OCI-LY7 (cell line): ENCODE results near the gene ASAH2. TPM values are rescaled to one million over a fixed set of nuclear protein-coding genes. Genes with fewer than 3 reads are reported as not detected.

Experiments
- BruUV-seq: library from RNA; stranded (reverse); fragments of 400-500 nt; replicated peaks from 2 replicates; lab custom pipeline; 2021; lab: Mats Ljungman, UMichigan
- CTCF ChIA-PET: fragments of 300-600 bp; sonication (Branson Sonifier 250); formaldehyde crosslinking; loops from one replicate; lab custom pipeline; 2022; ENCODE audit warnings: antibody characterized with exemption; ENCODE audit not compliant: unreplicated experiment; lab: Charles Lee
- POLR2A ChIA-PET: fragments of 300-600 bp; sonication (Branson Sonifier 250); formaldehyde crosslinking; loops from one replicate; lab custom pipeline; 2022; ENCODE audit warnings: antibody characterized with exemption; lab: Charles Lee
- DNase-seq: peaks from one replicate; pipeline ENCODE4 v3.0.0-alpha.2; 2015; ENCODE audit warnings: low spot score
- H2AFZ ChIP-seq: fragments of 200-600 bp; sonication (generic), shearing (Covaris generic); 2 replicates; pipeline ENCODE4 v1.6.1; 2014; ENCODE audit warnings: mild to moderate bottlenecking, antibody characterized with exemption, low read length, moderate library complexity
- H3K27ac ChIP-seq: fragments of 200-600 bp; sonication (generic); 2 replicates; pipeline ENCODE4 v1.5.1; 2014; ENCODE audit warnings: mixed run types, low read depth, mild to moderate bottlenecking, moderate library complexity, low read length, inconsistent platforms; ENCODE audit not compliant: poor library complexity, severe bottlenecking
- H3K36me3 ChIP-seq: fragments of 200-600 bp; sonication (generic); 2 replicates; pipeline ENCODE4 v1.6.1; 2014; ENCODE audit warnings: mild to moderate bottlenecking, antibody characterized with exemption, low read length, moderate library complexity, mixed read lengths; ENCODE audit not compliant: insufficient read depth
- H3K4me1 ChIP-seq: fragments of 200-600 bp; sonication (generic); 2 replicates; pipeline ENCODE4 v1.5.1; 2014; ENCODE audit warnings: mild to moderate bottlenecking, low read length; ENCODE audit not compliant: insufficient read depth, poor library complexity, severe bottlenecking
- H3K4me2 ChIP-seq: fragments of 200-600 bp; sonication (generic); 2 replicates; pipeline ENCODE4 v1.6.1; 2014; ENCODE audit warnings: mild to moderate bottlenecking, low read length
- H3K4me3 ChIP-seq: fragments of 200-600 bp; sonication (generic); 2 replicates; pipeline ENCODE4 v1.5.1; 2014; ENCODE audit warnings: mild to moderate bottlenecking, low read depth, low read length; ENCODE audit not compliant: poor library complexity, severe bottlenecking
- H3K79me2 ChIP-seq: fragments of 200-600 bp; sonication (generic); 2 replicates; pipeline ENCODE4 v1.6.1; 2016; ENCODE audit warnings: low read depth, mild to moderate bottlenecking, low read length, moderate library complexity, mixed read lengths; ENCODE audit not compliant: insufficient read depth
- H3K9me2 ChIP-seq: fragments of 200-600 bp; sonication (generic); 2 replicates; pipeline ENCODE4 v1.6.1; 2016; ENCODE audit warnings: mild to moderate bottlenecking, low read length, mixed read lengths; ENCODE audit not compliant: insufficient read depth
- H3K9me3 ChIP-seq: fragments of 200-600 bp; sonication (generic); 2 replicates; pipeline ENCODE4 v1.6.1; 2014; ENCODE audit warnings: mild to moderate bottlenecking, mixed run types, low read length, mixed read lengths
- H4K20me1 ChIP-seq: fragments of 200-600 bp; sonication (generic); 2 replicates; pipeline ENCODE4 v1.6.1; 2014; ENCODE audit warnings: mild to moderate bottlenecking, antibody characterized with exemption, low read length, moderate library complexity, mixed read lengths; ENCODE audit not compliant: insufficient read depth
- EZH2phosphoT487 ChIP-seq: fragments of 200-600 bp; sonication (generic); IDR thresholded peaks from 2 replicates; pipeline ENCODE4 v1.6.1; 2018; ENCODE audit warnings: low read depth, borderline replicate concordance, mild to moderate bottlenecking, mixed run types, antibody characterized with exemption, low read length, moderate library complexity, mixed read lengths
- intact Hi-C: fragments of 100-400 bp; cut with micrococcal nuclease; formaldehyde crosslinking; loops from one replicate; pipeline ENCODE4 v1.10.0; 2022; ENCODE audit not compliant: unreplicated experiment
- total RNA-seq, 2 experiments: library from RNA; depleted of rRNA in 1 of 2; stranded (reverse); fragments of >200 nt in 1 of 2; shearing (Covaris generic) in 1 of 2; gene quantifications; 2 replicates each; pipeline ENCODE4 v1.2.3, GENCODE V29; 2014 to 2022
- TF ChIP-seq, protein P1 (sequence below): fragments of 200-600 bp; sonication (generic); conservative IDR thresholded peaks from 2 replicates; pipeline ENCODE4 v1.5.1; 2014; ENCODE audit warnings: mild to moderate bottlenecking, antibody characterized with exemption, low read length, moderate library complexity, mixed read lengths

ASAH2 gene
- total RNA-seq, 2 experiments from 2014 or later, result not detected

DNA sequence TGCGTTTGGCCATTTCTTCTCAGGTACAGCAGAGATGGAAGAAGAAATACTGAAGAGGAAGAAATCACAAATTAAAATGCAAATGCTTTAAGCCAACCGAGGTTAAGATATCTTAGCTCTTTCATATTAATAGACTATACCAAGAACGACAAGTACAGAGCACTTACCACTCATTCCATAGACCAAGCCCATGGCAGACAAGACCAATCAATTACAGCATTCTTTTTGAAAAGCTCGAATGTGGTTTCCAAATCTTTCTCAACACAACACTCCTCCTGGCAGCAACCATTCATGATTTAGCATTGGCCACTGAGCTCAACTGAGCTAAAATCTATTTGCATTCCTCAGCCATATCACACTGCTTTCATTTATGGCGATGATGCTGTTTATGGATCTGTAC lies 2.7 kb downstream of the ASAH2 start:
- ChIA-PET POLR2A (no interaction called here), CTCF (no interaction called here)
- TF ChIP-seq EZH2phosphoT487, result no peak
- TF ChIP-seq, protein P1, sequence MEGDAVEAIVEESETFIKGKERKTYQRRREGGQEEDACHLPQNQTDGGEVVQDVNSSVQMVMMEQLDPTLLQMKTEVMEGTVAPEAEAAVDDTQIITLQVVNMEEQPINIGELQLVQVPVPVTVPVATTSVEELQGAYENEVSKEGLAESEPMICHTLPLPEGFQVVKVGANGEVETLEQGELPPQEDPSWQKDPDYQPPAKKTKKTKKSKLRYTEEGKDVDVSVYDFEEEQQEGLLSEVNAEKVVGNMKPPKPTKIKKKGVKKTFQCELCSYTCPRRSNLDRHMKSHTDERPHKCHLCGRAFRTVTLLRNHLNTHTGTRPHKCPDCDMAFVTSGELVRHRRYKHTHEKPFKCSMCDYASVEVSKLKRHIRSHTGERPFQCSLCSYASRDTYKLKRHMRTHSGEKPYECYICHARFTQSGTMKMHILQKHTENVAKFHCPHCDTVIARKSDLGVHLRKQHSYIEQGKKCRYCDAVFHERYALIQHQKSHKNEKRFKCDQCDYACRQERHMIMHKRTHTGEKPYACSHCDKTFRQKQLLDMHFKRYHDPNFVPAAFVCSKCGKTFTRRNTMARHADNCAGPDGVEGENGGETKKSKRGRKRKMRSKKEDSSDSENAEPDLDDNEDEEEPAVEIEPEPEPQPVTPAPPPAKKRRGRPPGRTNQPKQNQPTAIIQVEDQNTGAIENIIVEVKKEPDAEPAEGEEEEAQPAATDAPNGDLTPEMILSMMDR, result no peak
- H3K4me2 ChIP-seq, result no peak overlapping the region
- no peaks in the 10 kb centered on the region for H4K20me1 ChIP-seq
- H3K36me3 ChIP-seq, result no peaks in the 10 kb centered on the region
- no peaks in the 10 kb centered on the region for H3K79me2 ChIP-seq
- no peak overlapping the region for H2AFZ ChIP-seq
- no peak overlapping the region for H3K4me3 ChIP-seq
- BruUV-seq, result no TSS peak
- no peaks in the 10 kb centered on the region for H3K4me1 ChIP-seq
- DNase-seq, result no peak
- H3K9me3 ChIP-seq, result no peaks in the 10 kb centered on the region; the same call in 1 of the 2 replicates
- intact Hi-C loops, result no loop called here
- no peak overlapping the region for H3K27ac ChIP-seq
- H3K9me2 ChIP-seq, result no peaks in the 10 kb centered on the region

DNA sequence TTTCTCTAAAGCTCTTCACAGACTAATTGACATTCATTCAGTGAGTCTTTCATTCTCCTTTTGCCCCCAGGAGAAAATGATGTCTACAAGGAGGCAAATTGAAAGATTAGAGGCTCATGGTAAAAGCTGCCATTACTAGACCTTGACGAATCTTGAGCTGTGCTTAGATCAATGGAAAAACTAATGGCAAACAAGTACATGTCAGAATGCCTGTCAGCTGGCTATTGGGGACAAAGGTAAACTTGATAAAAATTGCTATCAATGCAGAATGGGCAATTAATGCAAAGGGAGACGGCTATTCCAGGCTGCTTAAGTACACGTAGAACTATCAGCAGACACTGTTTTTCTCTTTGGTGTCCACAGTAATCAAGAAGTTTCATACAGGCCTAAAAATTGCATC lies 3.3 kb downstream of the ASAH2 start:
- ChIA-PET POLR2A (no interaction called here), CTCF (no interaction called here)
- intact Hi-C loops, result no loop called here
- no peak for TF ChIP-seq EZH2phosphoT487
- TF ChIP-seq, protein P1, result no peak
- no peak overlapping the region for H2AFZ ChIP-seq
- no peak overlapping the region for H3K4me2 ChIP-seq
- no peak overlapping the region for H3K4me3 ChIP-seq
- no peaks in the 10 kb centered on the region for H3K4me1 ChIP-seq
- no peak for DNase-seq
- no peaks in the 10 kb centered on the region for H4K20me1 ChIP-seq
- H3K79me2 ChIP-seq, result no peaks in the 10 kb centered on the region
- H3K36me3 ChIP-seq, result no peaks in the 10 kb centered on the region
- H3K27ac ChIP-seq, result no peak overlapping the region
- H3K9me2 ChIP-seq, result no peaks in the 10 kb centered on the region
- no peaks in the 10 kb centered on the region; the same call in 1 of the 2 replicates for H3K9me3 ChIP-seq
- BruUV-seq, result no TSS peak

DNA sequence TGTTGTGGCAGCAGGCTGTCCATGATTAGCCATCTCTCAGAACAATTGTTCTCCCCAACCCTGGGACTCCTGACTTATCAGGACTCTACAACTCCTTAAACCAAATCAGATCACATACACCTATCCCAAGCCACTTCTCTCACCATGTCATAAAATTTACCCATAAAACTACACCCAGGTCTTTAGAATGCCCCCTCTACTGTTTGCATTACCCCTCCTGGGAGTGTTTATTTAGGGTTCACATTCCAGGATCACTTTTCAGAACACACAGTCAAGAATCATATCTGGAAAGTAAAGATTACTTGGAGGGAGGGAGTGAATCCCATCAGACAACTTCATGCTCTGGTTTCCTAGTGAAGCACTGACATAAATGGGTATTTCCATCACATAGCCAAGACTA lies 7.1 kb downstream of the ASAH2 start:
- intact Hi-C loops, result no loop called here
- Histone ChIP-seq H3K4me3 (no peak overlapping the region), H3K4me1 (no peaks in the 10 kb centered on the region), H2AFZ (no peak overlapping the region), H4K20me1 (no peaks in the 10 kb centered on the region), H3K4me2 (no peak overlapping the region), H3K36me3 (no peaks in the 10 kb centered on the region), H3K79me2 (no peaks in the 10 kb centered on the region), H3K27ac (no peak overlapping the region), H3K9me3 (no peaks in the 10 kb centered on the region; the same call in 1 of the 2 replicates), H3K9me2 (no peaks in the 10 kb centered on the region)
- ChIA-PET CTCF (no interaction called here), POLR2A (no interaction called here)
- no peak for DNase-seq
- no peak for TF ChIP-seq EZH2phosphoT487
- TF ChIP-seq, protein P1, result no peak
- no TSS peak for BruUV-seq
